ENCODE data around the gene TMEM38B.
"Not testable (repeated sequence)": the region's sequence is repeated elsewhere in the genome, so short reads cannot be mapped to it uniquely, and the experiment has no call there.

TMEM38B gene

DNA sequence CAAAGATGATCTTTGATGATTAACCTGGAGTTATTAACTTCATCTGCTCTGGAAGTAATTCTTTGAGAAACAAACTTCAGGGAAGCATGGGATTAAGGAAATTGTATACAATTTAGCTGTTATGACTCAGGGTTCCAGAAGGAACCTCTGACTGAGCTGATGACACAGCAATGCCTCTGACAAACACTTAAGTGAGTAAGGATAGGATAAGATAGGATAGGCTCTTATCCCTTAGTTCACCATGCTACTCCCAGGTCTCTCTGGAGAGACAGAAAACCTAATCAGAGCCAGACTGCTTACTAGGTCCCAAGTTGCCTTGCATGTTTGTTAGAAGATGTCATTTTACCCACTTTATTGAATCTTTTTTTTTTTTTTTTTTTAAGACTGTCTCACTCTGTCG, 12.6 kb upstream of the TMEM38B start:
- no peak for DNase-seq (ENCODE audit: low read depth in 3 of 3)

DNA sequence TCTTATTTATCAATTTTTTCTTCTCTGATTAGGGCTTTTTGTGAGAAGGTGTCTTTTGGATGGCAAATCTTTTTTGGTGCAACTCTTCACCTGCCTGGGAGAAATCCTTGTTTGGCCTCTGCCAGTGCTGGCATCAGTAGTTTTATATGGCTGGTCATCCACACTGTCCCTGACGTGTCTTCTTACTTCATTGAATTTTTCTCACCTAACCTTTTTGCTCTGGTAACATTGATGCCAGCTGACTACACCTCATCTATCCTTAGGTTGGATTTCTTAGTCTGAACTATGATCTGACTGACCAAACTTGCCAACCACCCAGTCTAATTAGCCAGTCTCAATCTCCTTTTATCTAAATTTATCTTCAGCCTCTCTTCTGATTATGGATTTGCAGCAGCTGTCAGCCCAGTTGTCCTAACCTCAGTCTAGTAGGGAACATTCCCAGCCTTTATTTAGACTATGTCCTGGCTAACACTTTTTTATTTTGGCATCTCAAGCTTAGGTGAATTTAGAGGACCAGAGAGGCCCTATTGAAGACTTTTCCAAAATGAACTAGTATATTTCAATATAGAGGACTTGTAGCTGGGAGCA, 10.6 kb upstream of the TMEM38B start:
- DNase-seq (ENCODE audit: low read depth in 3 of 3): no peak

DNA sequence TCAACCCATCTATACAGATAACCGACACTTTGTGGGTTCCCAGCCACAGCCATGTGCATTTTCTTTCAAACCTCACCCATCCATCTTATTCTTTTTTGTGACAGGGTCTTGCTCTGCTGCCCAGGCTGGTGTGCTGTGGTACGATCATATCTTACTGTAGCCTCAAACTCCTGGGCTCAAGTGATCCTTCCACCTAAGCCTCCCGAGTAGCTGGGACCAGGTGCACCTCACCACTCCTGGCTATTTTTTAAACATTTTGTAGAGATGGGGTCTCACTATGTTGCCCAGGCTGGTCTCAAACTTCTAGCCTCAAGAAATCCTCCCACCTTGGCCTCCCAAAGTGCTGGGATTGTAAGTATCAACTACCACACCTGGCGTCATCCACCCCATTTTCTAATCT, 7.4 kb upstream of the TMEM38B start:
- no peak for DNase-seq (ENCODE audit: low read depth in 3 of 3)

DNA sequence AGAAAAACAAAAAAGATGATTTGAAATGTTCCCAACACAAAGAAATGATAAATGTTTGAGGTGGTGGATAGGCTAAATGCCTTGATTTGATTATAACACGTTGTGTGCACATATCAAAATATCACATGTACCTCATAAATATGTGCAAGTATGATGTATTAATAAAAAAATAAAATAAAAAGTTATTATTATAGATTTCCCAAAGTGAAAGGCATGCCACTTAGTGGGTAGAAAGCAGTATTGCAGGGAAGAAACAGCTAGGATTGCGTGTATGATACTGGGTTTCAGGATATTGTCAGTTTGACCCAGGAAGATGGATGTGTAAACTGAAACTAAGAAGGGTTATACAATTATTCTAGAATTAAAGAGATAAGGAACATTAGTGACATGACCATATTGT, 3.6 kb upstream of the TMEM38B start:
- no peak for DNase-seq (ENCODE audit: low read depth in 3 of 3)

DNA sequence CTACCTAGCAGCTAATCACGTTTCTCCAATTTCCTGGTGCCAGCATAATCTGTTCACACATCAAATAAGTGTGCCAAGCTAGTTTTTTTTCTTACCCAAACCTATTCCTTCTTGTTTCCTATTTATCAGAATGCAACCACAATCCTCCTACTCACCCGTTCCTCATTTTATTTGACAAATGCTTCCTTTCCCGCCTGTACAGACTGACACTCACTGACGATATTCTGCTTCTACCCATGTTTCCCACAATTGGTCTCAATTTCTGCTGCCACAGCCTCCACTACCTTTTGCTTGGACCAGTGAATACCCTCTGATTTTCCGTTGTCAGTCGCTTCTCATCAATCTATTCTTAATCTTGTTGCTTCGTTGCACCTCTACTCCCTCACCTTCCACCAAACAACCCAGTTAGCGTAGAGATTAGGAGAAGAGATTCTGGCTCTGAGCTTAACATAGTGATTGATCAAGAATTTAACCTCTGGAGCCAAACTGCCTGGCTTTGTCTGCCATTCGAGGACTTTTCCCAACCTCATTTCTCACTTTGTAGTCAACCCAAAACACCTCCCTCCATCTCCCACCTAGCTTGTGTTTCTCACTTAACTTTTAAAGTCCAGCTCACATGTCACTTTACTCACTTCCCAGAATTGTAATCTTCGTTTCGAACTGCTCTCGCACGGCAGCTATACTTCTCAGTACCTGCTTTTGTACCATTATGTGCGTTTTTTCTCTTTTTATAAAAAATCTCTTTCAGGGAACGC, 729 bp upstream of the TMEM38B start:
- DNase-seq (ENCODE audit: low read depth in 3 of 3): no peak

DNA sequence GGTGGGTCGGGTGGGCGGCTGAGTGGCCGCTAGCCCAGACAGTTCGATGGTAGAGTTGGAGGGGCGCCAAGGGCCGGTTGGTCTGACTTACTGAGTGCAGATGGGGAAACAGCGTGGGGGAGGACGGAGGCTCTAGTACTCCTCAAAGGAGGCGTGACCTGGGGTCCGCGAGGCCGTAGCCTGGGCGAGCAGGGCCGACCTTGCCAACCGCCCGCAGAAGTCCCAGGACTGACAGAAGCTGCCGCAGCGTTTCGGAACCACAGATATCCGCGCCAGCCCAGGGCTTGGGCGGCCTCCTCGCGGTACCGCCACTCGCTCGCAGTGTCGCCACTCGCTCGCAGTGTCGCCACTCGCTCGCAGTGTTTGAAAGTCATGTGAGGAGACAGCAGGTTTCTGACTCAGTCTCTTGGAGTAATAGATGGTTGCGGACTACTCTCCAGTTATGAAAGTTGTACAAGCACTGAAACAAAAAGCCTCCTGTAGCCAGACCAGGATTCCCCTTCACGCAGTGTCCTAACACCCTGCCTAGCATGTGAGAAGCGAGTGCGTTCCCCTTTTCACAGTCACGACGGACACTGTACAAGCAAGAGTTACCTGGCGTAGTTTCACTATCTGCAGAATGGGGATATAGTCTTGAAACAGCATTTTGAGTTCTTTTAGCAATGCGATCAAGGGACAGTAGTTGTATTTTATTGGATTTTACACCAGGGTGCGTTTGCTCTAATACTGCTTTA, 674 bp downstream of the TMEM38B start:
- peak; percentile 7 to 39 (median 21) for DNase-seq (ENCODE audit: low read depth in 3 of 3)

DNA sequence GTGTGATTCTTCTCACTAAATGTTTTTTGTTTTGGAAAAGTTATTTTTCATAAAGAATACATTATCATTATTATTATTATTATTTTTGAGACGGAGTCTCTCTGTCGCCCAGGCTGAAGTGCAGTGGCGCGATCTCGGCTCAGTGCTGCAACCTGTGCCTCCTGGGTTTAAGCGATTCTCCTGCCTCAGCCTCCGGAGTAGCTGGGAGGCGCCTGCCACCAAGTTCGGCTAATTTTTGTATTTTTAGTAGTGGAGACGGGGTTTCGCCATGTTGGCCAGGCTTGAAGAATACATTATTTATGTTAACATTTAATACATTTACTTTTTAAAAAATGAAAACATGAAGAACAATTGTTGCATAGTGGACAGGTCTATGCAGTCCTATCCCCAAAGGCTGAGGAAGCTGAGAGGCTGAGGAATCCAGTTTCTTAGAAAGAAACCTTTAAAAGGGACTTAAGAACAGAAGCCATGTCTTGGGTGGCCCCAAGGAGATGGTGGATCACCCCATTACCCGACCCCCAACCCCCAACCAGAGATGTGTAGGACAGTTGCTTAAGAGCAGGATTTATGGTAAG, 2.0 kb downstream of the TMEM38B start:
- no peak for DNase-seq (ENCODE audit: low read depth in 3 of 3)

DNA sequence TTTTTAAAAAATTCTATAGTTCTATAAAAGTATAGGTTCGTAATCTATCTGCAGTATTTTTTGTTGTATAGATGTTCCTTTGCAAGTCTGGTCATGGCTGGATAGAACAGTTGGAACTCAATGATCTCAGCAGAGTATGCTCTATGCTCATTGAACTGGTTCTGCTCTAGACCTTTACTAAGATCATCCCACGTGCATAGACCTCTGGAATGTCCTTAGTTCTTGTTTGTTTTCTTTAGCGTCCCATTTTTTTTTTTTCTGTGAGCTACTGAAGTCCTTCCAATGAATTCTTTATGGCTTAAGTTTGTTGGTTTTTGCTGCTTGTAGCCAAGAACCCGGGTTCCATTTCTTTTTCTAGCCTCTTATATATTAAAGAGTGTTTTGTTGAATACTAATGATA, 3.5 kb downstream of the TMEM38B start:
- DNase-seq (ENCODE audit: low read depth in 3 of 3): no peak

DNA sequence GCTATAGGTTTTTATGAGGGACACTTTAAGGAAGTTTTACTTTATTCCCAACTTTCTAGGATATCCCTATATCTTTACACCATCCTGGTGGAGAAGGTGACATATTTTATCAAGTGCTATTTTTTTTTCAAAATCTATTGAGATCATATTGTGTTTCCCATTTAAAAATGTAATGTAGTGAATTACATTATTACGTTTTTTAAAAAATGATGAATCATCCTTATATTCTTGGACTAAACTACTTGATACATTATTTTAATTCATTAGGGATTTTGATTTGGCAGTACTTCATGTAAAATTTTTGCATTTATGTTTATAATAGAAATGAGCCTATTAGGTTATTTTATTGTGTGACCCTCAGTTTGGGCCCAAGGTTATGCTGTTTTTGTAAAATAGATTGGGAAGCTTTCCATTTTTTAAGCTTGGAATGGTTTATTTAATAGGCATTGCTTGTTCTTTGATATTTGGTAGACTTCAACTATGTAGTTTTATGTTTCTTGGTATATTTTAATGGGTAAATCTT, 4.1 kb downstream of the TMEM38B start:
- DNase-seq (ENCODE audit: low read depth in 3 of 3): no peak

DNA sequence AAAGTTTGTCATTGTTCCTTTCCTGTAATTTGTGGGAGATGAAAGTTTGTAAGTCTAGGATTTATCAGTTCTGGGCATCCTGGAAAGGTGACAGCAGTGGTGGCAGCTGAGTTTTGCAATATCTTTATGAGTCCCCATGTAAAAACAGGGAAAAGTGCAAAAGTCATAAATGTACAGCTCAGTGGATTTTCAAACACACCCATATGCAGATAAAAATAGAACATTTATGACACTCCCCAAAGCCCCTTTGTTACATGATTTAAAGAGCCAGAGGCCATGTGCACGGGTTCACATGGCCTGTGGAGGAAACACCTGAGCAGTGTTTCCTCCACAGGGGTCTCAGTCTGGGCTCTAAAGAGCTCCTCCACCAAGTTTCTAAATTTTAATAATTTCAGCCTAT, 6.3 kb downstream of the TMEM38B start:
- no peak for DNase-seq (ENCODE audit: low read depth in 3 of 3)

DNA sequence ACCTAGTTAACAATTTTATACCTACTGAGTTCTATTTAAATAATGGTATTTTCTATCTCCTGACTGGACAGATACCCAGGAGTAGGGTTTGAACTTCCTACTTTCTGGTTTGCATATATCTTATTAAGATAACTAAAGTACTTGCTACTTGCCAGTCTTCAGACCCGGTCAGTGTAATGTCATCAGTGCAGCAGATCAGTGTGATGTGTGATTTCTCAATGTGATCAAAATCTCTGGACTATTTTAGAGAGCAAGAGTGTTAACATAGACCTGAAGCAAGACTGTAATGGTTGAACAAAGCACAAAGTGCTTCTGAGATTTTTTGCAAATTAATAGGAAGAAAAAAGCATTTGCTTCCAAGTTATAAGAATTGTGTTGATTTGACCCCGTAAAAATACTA, 6.8 kb downstream of the TMEM38B start:
- DNase-seq (ENCODE audit: low read depth in 3 of 3): no peak

DNA sequence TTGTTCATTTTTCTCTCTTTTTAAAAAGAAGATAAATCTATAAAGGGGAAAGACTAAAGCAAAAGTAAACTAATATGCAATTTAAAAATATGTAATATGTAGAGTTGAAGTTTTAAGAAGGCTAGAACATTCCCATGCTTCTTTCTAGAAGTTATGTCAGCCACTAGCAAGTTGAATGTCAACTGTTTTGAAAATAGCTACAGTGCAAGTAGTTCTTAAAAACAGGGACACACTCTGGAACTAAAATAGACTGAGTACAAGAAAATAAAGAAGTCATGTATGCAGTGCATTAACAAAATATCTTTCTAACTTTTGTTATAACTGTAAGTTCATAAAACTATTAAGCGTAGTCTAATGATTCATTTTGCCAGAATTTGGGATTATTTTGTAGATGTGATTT, 7.9 kb downstream of the TMEM38B start:
- no peak for DNase-seq (ENCODE audit: low read depth in 3 of 3)

DNA sequence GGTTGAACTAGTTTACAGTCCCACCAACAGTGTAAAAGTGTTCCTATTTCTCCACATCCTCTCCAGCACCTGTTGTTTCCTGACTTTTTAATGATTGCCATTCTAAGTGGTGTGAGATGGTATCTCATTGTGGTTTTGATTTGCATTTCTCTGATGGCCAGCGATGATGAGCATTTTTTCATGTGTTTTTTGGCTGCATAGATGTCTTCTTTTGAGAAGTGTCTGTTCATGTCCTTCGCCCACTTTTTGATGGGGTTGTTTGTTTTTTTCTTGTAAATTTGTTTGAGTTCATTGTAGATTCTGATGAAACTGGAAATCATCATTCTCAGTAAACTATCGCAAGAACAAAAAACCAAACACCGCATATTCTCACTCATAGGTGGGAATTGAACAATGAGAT, 9.3 kb downstream of the TMEM38B start:
- not testable (repeated sequence) for DNase-seq (ENCODE audit: low read depth in 3 of 3)

DNA sequence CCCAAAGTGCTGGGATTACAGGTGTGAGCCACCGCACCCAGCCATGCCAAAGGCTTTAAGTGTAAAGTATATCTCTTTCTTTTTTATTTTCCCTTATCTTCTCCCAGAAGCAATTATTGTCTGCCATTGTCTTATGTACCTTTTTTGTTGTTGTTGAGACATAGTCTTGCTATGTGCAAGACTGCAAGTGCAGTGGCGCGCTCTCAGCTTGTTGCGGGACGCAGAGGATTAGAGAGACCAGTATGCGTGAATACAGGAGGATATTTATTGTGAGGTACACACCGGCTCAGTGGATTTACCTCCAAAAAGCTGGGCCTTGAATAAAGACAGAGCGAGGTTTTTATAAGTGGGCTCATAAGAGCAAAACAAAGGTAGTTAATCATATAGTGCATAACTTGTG, 11.8 kb downstream of the TMEM38B start:
- DNase-seq (ENCODE audit: low read depth in 3 of 3): no peak

DNA sequence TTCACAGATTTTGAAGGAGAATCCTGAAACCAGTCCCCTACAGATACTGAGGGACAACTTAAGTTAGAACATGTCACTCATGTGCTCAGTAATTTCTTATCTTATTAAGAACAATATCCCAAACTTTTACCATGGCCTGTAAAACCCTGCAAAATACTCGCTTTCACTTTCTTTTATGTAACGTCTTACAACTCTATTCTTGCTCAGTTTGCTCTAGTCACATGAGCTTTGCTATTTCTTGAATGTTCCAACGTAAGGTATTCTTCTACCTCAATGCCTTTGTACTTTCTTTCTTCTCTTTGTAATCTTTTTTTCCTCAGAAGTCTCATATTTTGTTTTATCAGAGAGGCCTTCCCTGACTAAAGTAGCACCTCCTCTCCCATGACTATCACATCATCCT, 14.1 kb downstream of the TMEM38B start:
- DNase-seq (ENCODE audit: low read depth in 3 of 3): no peak

DNA sequence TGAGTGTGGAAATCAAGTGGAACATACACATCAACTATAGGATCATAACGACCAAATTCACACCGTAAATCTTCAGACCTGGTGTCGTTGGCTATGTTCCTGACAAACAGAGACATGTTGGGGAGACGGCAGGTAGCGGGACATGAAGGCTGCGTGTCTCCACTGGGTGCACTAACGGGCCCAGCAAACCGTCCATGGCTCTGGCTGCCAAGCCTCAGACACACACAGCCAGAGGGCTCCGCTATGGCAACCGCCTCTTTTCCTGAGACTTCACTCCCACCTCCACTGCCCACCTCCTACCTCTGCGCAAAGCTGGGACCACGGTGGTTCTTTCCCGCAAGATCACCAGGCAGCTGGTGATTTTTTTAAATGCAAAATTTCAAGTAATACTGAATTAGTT, 16.3 kb downstream of the TMEM38B start:
- no peak for DNase-seq (ENCODE audit: low read depth in 3 of 3)

DNA sequence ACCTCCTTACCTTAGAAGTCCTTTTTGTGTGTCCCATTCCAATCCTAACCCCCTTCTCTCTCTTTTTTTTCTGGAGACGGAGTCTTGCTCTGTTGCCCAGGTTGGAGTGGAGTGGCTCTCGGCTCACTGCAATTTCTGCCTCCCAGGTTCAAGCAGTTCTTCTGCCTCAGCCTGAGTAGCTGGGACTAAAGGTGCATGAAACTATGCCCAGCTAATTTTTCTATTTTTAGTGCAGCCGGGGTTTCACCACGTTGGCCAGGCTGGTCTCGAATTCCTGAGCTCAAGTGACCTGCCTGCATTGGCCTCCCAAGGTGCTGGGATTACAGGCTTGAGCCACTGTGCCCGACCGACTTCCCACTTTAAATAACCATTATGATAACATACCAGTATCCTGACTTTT, 17.5 kb downstream of the TMEM38B start:
- no peak for DNase-seq (ENCODE audit: low read depth in 3 of 3)

DNA sequence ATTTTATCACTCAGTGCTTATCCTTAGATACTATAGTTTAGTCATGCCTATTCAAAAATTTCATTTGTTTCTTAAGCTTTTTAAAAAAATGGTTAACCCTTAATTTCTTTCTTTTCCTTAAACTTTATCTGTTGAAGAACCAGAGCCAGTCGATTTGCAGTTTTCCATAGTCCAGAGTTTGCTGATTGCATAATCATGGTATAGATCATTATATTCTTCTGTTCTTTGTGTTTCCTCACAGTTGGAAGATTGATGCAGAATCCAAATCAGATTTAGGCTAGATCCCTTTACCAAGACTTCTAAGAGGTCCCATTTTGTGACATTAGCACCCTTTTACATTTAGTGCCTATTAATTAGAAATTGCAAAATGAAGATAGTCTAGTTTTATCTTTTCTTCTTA, 18.0 kb downstream of the TMEM38B start:
- no peak for DNase-seq (ENCODE audit: low read depth in 3 of 3)

DNA sequence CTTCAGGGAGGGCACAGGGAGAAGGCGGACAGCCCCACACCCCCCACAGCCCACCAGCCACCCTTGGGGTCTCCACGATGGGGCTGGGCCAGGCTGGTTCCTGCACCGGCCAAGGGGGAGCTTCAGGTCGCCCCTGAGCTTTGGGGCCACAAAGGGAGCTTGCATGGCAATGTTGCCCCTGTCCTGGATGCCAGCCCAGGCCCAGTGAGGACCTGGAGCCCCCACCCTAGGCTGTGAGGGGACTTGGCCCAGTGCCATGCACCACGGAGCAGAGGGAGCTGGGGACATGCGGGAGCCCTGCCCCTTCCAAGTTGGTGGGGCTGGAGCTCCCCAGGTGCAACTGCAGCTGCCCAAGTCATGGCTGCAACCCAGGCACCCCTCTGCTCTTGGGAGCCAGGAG, 18.4 kb downstream of the TMEM38B start:
- DNase-seq (ENCODE audit: low read depth in 3 of 3): no peak

DNA sequence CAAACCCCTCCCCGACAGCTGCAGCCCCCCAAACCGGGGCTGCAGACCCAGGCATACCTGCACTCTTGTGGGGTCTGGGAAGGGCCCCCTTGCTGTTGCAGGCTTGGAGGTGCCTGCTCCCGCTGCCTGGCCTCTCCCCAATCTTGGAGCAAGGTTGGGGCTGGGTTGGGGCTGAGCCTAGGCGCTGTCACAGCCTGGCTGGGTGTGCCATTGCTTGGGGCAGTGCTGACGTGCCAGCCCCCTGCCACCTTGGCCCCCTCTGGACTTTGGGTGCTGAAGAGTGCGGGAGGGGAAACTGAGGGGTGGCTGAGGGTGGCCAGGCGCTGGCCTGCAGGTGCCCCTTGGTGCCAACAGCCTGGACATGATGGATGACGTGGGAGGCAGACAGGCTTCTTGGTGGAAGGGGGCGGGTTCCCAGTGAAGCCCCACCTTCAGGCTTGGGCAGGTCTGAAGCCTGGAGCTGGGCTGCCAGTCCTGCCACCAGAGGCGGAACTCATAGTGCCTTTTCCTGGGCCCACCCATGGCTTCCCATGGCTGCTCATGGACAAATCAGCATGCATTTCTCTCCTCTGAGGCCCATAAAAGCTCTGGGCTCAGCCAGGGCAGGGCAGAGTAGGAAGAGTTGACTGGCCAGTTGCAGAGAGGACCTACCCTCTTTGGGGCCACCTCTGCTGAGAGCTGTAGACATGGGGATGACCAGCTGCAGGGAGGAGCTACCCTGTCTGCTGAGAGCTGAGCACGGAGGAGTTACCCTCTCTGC, 19.1 kb downstream of the TMEM38B start:
- no peak for DNase-seq (ENCODE audit: low read depth in 3 of 3)

DNA sequence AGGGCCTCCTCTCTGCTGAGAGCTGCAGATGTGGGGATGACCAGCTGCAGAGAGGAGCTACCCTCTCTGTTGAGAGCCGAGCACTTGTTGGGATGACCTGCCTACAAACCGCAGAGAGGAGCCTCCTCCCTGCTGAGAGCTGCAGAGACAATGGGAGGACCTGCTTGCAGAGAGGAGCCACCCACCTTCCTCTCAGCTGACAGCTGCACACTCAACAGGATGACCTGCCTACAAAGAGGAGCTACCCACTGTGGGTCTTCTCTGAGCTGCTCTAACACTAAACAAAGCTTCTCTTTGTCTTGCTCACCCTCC, 19.6 kb downstream of the TMEM38B start:
- DNase-seq (ENCODE audit: low read depth in 3 of 3): no peak

DNA sequence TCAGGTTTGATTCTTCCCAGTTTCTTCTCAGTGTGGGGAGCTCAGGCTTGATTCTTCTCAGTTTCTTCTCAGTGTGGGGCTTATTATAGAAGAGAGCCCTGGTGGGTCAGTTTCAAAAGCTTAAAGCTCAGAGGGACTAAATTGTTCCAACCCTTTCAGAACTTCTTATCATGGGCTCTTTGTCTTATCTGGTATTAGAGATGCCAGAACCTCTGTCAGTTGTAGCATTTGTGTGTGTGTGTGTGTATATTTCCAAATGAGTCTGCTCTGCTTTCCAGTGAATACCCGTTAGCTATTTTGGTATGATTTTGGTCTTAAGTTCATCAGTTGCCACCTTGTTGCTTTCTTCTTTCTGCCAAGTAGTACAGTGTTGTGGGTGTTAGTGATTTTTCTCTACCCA, 21.8 kb downstream of the TMEM38B start:
- DNase-seq (ENCODE audit: low read depth in 3 of 3): no peak
